Coronary artery (tissue), 2 donors: ENCODE measurements around the gene CNOT1.
"Not testable (repeated sequence)": the region's sequence is repeated elsewhere in the genome, so short reads cannot be mapped to it uniquely, and the experiment has no call there.

Experiments
- DNase-seq: peaks from one replicate; pipeline ENCODE4 v3.0.0-alpha.2; 2017; ENCODE audit warnings: low spot score
- H3K27ac ChIP-seq, 2 donors: fragments of 200-600 bp; sonication (generic); one replicate each; pipeline ENCODE4 v1.5.1; 2016 to 2019
- H3K4me3 ChIP-seq: fragments of 200-600 bp; sonication (generic); 2 replicates; pipeline ENCODE4 v1.5.1; 2016; ENCODE audit warnings: mild to moderate bottlenecking, moderate library complexity
- TF ChIP-seq, protein P1 (sequence below): fragments of 200-600 bp; sonication (generic); IDR thresholded peaks from one replicate; pipeline ENCODE4 v1.5.1; 2019; ENCODE audit warnings: antibody characterized with exemption

Gene CNOT1

DNA sequence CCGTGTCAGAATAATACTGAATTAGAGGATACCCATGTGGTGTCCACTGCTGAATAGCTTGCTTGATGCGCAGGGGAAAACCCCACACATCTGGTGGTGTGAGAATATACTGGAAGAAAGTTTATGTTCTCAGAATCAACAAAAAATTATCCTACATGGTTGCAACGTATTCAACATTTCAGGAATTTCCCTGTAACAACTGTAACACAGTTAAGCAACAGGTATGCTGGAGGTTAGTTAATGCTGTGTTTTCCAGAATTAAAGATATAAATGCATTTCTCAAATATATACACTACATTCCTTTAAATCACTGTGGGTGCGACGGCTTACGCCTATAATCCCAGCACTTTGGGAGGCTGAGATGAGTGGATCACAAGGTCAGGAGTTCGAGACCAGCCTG is 5.4 kb downstream of the CNOT1 start:
- TF ChIP-seq, protein P1, sequence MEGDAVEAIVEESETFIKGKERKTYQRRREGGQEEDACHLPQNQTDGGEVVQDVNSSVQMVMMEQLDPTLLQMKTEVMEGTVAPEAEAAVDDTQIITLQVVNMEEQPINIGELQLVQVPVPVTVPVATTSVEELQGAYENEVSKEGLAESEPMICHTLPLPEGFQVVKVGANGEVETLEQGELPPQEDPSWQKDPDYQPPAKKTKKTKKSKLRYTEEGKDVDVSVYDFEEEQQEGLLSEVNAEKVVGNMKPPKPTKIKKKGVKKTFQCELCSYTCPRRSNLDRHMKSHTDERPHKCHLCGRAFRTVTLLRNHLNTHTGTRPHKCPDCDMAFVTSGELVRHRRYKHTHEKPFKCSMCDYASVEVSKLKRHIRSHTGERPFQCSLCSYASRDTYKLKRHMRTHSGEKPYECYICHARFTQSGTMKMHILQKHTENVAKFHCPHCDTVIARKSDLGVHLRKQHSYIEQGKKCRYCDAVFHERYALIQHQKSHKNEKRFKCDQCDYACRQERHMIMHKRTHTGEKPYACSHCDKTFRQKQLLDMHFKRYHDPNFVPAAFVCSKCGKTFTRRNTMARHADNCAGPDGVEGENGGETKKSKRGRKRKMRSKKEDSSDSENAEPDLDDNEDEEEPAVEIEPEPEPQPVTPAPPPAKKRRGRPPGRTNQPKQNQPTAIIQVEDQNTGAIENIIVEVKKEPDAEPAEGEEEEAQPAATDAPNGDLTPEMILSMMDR = no peak
- no peak for DNase-seq
- H3K27ac ChIP-seq = no peak overlapping the region
- H3K4me3 ChIP-seq = no peak overlapping the region

DNA sequence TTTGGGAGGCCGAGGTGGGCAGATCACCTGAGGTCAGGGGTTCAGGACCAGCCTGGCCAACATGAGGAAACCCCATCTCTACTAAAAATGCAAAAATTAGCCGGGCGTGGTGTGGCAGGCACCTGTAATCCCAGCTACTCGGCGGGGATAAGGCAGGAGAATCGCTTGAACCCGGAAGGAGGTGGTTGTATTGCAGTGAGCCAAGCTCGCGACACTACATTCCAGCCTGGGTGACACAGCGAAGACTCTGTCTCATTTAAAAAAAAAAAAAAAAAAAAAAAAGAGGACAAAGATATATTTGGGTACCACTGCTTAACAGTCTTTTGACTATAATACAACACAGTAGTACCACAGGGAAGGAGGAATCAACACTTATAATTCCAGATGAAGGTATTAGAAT is 9.2 kb downstream of the CNOT1 start:
- no peak for DNase-seq
- TF ChIP-seq, protein P1 = no peak
- no peak overlapping the region for H3K4me3 ChIP-seq
- no peak overlapping the region for H3K27ac ChIP-seq

DNA sequence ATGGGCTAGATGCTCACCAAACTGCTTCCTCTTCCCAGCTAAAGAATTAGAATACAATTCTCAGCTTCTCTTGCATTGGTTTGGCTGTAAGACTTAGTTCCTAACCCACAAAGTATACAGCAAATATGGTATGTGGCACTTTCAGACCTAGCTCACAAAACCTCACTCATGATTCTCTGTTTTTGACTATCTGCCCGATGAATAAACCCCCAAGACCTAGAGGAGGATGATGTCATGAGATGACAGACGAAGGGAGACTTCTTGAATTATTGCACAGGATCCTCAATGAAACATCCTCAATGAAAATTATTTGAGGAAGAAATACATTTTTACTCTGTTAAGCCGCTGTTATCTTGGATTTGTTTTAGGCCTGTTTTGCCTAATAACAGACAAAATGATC is 14.3 kb downstream of the CNOT1 start:
- H3K4me3 ChIP-seq = no peak overlapping the region
- DNase-seq = no peak
- TF ChIP-seq, protein P1 = no peak
- H3K27ac ChIP-seq = no peak overlapping the region

DNA sequence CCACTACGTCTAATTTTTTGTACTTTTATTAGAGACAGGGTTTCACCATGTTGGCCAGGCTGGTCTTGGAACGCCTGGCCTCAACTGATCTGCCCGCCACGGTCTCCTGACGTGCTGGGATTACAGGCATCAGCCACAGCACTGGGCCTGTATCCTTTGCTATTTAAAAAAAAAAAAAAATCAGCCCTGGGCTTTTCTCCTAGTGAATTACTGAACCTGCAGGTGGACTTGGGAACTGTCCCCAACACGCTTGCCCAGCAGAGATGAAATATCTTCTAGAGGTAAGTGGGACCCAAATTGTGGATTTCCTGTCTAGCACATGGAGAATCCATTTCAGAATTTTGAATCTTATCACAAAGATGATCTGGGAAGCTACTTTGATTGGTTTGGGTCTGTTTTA is 14.8 kb downstream of the CNOT1 start:
- DNase-seq = no peak
- no peak overlapping the region for H3K4me3 ChIP-seq
- TF ChIP-seq, protein P1 = no peak
- H3K27ac ChIP-seq = no peak overlapping the region

DNA sequence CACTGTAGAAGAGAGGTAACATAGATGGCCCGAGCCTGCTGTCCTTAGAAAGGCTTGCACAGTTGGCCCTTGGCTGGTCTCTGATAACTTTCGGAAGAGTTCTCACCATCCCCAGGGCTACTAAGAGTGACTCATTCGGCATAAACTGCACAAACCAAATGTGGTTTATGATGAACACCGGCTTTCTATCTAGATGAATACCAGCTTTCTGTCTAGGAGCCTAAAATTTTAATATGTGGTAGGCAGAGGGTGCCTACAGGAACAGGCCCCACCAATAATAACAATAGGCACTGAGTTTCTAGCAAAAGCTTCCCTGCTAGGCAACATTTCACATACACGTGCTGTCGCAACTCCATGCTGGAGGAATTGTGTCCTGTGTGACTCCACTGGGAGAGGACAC is 15.4 kb downstream of the CNOT1 start:
- H3K4me3 ChIP-seq = no peak overlapping the region
- no peak for DNase-seq
- H3K27ac ChIP-seq = no peak overlapping the region
- TF ChIP-seq, protein P1 = no peak

DNA sequence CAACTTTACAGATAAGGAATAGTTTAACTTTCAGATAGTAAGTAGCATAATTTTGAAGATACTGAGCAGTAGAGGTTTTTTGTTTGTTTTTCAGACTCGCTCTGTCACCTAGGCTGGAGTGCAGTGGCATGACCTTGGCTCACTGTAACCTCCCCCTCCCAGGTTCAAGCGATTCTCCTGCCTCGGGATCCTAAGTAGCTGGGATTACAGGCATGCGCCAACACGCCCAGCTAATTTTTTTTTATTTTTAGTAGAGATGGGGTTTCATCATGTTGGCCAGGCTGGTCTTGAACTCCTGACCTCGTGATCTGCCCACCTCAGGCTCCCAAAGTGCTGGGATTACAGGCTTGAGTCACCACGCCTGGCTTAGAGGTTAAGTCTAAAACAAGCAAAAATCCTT is 16.7 kb downstream of the CNOT1 start:
- not testable (repeated sequence) for H3K27ac ChIP-seq, DNase-seq, H3K4me3 ChIP-seq

DNA sequence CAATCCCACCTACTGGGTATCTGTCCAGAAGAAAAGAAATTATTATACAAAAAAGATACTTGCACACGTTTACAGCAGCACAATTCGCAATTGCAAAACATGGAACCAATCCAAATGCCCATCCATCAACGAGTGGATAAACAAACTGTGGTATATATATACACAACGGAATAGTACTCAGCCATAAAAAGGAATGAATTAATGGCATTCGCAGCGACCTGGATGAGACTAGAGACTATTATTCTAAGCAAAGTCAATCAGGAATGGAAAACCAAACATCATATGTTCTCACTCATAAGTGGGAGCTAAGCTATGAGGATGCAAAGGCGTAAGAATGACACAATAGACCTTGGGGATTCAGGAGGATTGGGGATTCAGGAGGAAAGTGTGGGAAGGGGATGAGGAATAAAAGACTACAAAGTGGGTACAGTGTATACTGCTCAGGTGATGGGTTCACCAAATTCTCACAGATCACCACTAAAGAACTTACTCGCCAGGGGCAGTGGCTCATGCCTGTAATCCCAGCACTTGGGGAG is 21.0 kb downstream of the CNOT1 start:
- H3K4me3 ChIP-seq = no peak overlapping the region
- DNase-seq = no peak
- no peak overlapping the region for H3K27ac ChIP-seq
- TF ChIP-seq, protein P1 = no peak

DNA sequence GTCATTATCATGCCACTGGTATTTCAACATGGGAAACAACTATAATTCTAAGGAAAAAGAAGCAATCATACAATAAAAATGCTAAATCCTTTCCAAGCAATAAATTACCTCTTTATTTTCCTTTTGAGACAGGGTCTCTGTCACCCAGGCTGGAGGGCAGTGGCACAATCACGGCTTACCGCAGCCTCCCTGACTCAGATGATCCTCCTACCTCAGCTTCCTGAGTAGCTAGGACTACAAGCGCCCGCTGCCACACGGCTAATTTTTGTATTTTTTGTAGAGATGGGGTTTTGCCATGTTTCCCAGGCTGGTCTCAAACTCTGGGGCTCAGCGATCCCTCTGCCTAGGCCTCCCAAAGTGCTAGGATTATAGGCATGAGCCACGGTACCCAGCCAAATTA is 24.1 kb downstream of the CNOT1 start:
- TF ChIP-seq, protein P1 = no peak
- Histone ChIP-seq H3K27ac (no peak overlapping the region), H3K4me3 (no peak overlapping the region)
- DNase-seq = no peak
